Spinal cord (tissue), 10 donors: Measurements from ENCODE around the gene RAB11FIP5. TPM values are rescaled to one million over a fixed set of nuclear protein-coding genes. Genes with fewer than 3 reads are reported as not detected.

Experiments
- DNase-seq, 6 donors: peaks; one replicate each; pipeline versions ENCODE4 v3.0.0 to v3.0.0-alpha.2; 2013 to 2015; ENCODE audit warnings: low spot score in 6 of 6, low read depth in 4 of 6
- H3K27ac ChIP-seq: one replicate; pipeline ENCODE4 v1.5.1; 2013; ENCODE audit warnings: low read depth, low read length, control low read depth
- H3K27me3 ChIP-seq: one replicate; pipeline ENCODE4 v1.6.1; 2013; ENCODE audit warnings: low read length; ENCODE audit not compliant: control insufficient read depth, insufficient read depth
- H3K36me3 ChIP-seq: one replicate; pipeline ENCODE4 v1.6.1; 2013; ENCODE audit warnings: low read length; ENCODE audit not compliant: control insufficient read depth, insufficient read depth
- H3K4me1 ChIP-seq: one replicate; pipeline ENCODE4 v1.6.1; 2013; ENCODE audit warnings: low read length; ENCODE audit not compliant: control insufficient read depth, insufficient read depth
- H3K4me3 ChIP-seq: one replicate; pipeline ENCODE4 v1.5.1; 2013; ENCODE audit warnings: low read depth, low read length, control low read depth
- H3K9me3 ChIP-seq: one replicate; pipeline ENCODE4 v1.6.1; 2013; ENCODE audit warnings: low read length; ENCODE audit not compliant: control insufficient read depth, insufficient read depth
- WGBS: methylation state at CpG from one replicate; pipeline ENCODE4 v1.1.5; 2013; ENCODE audit warnings: missing lambda C conversion rate; ENCODE audit not compliant: insufficient coverage; 5-methylcytosine and 5-hydroxymethylcytosine counted together
- polyA plus RNA-seq, 2 donors: library from polyadenylated mRNA; unstranded; fragments of 120-200 nt; gene quantifications; one replicate each; pipeline ENCODE4 v1.2.1, GENCODE V29; 2013; ENCODE audit not compliant: insufficient read length in 2 of 2
- total RNA-seq, 2 donors: library from RNA; depleted of rRNA in 1 of 2; stranded (reverse); fragments of 120-200 nt in 1 of 2; fragments of >200 nt in 1 of 2; gene quantifications; one replicate each; pipeline versions ENCODE4 v1.2.3 to v1.2.4, GENCODE V29; 2013 to 2014
- donor health status: healthy.

The RAB11FIP5 gene
- total and polyA plus RNA-seq, 4 donors = 15.8 to 23.6 (median 18.8) TPM

GRCh38 chr2:73111073-73112025, 1.4 kb downstream of the RAB11FIP5 start:
- DNase-seq = peak in 1 of 6 donors; percentile 8
- WGBS = 23% methylated on average over 15 of the region's 16 CpGs
- Histone ChIP-seq H3K36me3 (peaks cover 6% of the 10 kb centered on the region), H3K4me3 (peak overlapping the region; percentile 38), H3K27me3 (no peaks in the 10 kb centered on the region), H3K4me1 (peaks cover 28% of the 10 kb centered on the region), H3K9me3 (no peaks in the 10 kb centered on the region), H3K27ac (peak overlapping the region; percentile 15)

DNA sequence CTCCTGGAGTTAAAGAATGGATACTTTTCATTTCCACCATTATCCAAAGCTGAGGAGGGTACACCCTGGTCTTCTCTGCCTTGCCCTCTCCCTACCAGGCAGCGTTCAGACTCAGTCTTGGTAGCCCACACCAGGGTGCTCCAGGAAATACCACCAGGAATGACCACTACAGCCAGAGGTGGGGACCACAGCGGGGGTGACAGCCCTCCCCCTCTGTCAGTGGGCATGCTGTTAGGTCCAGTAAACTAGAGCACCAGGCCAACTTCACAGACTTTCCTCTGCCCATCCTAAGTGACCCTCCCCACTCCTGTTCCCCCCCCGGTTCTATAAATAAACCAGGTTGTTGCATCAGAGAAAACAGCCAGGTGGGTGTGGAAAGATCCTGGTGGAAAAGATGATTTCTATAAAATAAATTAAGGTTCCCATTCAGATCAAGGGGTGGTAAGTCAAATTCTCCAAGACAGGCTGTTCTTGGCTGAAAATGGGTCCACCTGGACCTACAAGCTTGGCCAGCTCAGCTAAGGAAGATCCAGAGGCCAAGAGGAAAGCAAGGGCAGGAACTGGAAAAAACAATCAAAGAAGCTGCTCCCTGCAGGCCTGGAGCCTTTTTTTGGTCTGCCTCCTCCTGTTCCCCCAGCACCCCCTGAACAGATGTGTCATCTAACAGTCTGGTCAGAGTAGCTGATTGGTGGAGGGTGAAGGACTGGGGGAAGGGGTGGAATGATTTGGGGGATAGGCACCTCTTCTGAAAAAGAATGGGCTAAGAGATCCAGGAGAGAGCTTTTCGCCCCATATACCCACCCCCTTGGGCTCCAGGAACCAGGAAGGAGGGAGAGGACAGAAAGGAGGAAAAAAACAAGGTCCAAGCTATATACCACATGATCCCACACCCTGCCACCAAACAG, 2.3 kb downstream of the RAB11FIP5 start:
- Histone ChIP-seq H3K4me1 (peaks cover 28% of the 10 kb centered on the region), H3K27ac (no peak overlapping the region), H3K4me3 (no peak overlapping the region), H3K36me3 (peaks cover 6% of the 10 kb centered on the region), H3K27me3 (no peaks in the 10 kb centered on the region), H3K9me3 (no peaks in the 10 kb centered on the region)
- DNase-seq = no peak
- 84% methylated on average over 2 of the region's 4 CpGs for WGBS

DNA sequence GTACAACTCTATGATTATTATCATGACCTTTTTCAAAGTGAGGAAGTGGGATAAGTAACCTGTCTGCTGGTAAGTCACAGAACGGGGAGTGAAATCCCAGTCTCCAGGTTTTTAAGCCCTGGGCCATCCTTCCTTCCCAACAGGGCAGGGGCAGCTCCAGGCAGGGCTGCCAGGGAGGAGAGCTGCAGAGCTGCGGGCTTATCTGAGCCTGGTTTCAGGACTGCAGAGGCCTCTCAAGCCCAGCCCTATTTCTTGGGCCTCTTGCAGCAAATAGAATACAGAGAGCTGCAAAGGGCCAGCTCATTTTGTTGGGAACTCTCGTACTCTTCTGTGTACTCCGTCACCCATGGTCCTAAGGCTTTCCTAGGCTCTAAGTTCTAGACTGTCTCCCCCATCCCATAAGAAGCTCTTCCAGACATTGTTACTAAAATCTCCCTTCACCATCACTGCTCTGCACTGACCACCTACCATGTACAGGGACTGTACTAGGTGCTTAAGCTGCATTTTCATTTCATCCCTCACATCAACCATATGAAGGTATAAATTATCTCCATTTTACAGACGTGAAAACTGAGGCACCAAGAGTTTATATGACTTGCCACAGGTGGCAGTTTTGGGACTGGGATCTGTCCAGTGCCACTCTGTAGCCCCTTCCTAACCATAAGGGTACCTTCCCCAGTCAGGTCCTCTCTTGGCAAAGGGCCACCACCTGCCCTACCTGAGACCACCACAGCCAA, 3.1 kb downstream of the RAB11FIP5 start:
- H3K9me3 ChIP-seq = no peaks in the 10 kb centered on the region
- H3K27me3 ChIP-seq = no peaks in the 10 kb centered on the region
- no peak overlapping the region for H3K4me3 ChIP-seq
- no peak overlapping the region for H3K27ac ChIP-seq
- DNase-seq = no peak
- H3K4me1 ChIP-seq = peaks cover 28% of the 10 kb centered on the region
- H3K36me3 ChIP-seq = peaks cover 6% of the 10 kb centered on the region
- WGBS = 95% methylated on average over 5 of the region's 5 CpGs

DNA sequence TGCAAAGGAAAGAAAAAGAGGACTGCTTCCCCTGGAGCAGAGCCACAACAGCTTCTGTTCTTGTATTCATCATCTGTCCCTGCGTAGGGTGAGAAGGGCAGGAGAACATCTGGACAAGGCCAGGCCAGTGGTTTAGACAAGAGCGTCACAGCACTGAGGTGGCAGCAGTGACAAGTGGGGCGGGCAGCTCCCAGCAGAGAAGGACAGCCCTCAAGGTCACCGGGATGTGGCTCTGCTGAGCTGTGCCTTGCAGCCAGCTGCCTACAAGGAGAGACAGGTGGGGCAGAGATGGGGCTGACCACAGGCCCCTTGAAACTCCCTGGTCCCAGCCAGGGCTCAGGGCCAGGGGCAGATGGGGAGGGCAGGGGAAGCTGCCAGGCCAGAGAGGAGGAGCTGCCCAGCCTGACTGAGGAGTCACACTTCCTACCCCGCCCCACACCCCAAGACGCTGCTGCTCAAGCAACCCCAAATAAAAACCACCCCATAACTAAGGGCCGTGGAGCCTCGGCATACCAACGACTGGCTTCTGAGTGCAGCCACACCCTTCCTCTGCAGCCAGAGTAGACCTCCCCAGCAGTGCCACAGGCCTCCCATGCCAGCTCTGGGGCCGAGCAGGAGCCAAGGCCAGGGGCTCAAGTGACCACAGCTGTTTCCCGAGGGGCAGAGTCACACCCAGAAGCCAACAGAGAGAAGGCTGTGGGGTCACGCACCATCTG, 5.4 kb downstream of the RAB11FIP5 start:
- no peak overlapping the region for H3K4me3 ChIP-seq
- no peaks in the 10 kb centered on the region for H3K27me3 ChIP-seq
- peaks cover 6% of the 10 kb centered on the region for H3K36me3 ChIP-seq
- peaks cover 32% of the 10 kb centered on the region for H3K4me1 ChIP-seq
- H3K9me3 ChIP-seq = no peaks in the 10 kb centered on the region
- no peak for DNase-seq
- WGBS = 73% methylated on average over 11 of the region's 12 CpGs
- no peak overlapping the region for H3K27ac ChIP-seq

DNA sequence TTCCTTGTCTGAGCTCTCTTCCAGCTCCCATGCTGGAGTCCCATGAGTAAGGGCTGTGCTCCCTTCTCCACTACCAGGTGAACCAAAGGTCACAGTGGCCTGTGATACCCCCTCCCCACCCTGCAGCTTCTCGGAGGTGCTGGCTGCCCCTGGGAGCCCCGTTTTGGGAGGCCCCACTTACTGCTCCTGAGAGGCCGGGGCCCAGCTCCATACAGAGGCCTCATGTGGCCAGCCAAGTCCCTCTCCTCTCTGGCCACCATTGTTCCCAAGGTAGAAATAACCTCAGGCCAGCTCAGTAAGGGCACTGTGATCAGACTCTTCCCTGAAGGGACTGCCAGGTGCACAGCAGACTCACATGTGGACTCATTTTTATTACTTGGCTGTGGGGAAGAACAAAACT, 6.0 kb downstream of the RAB11FIP5 start:
- Histone ChIP-seq H3K36me3 (peaks cover 6% of the 10 kb centered on the region), H3K27ac (no peak overlapping the region), H3K27me3 (no peaks in the 10 kb centered on the region), H3K4me1 (peaks cover 28% of the 10 kb centered on the region), H3K9me3 (no peaks in the 10 kb centered on the region), H3K4me3 (no peak overlapping the region)
- no peak for DNase-seq
- WGBS = 83% methylated on average over 3 of the region's 3 CpGs

DNA sequence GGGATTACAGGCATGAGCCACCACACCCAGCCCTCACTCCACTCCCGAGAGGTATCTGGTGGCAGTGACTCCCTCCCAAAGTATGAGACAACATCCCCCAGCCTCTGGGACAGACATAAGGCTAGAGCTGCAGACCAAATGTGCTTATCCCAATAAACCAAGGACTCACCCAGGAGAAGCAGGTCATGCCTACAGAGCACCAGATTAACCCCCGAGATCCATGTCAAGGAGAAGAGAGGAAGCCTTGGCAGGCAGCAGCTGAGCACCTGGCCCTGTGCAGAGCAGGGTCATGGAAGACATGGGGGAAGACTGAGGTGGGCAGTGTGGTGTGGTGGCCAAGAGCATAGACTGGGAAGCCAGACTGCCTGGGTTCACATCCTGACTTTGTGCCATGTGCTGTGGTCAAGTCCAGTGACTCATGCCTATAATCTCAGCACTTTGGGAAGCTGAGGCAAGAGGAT, 7.2 kb downstream of the RAB11FIP5 start:
- Histone ChIP-seq H3K4me1 (peaks cover 15% of the 10 kb centered on the region), H3K9me3 (no peaks in the 10 kb centered on the region), H3K27ac (no peak overlapping the region), H3K4me3 (no peak overlapping the region), H3K27me3 (no peaks in the 10 kb centered on the region), H3K36me3 (peaks cover 8% of the 10 kb centered on the region)
- no peak for DNase-seq
- 100% methylated on average over 2 of the region's 2 CpGs for WGBS

DNA sequence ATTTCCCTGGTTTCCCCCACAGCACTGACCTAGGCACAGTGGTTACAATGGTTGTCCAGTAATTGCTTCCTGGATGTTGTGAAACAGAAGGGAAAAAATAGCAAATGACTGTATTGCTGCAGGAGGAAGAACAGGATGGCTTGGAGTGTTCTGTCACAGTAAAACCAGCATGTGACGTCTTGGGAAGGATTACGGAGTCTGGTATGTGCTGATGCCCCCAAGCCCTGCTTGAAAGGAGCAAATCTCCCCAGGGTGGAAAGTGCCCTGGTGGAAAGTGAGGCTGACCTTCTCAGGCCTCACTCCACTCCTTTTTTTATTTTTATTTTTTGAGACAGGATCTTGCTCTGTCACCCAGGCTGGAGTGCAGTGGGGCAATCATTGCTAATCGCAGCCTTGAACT, 7.8 kb downstream of the RAB11FIP5 start:
- Histone ChIP-seq H3K27ac (no peak overlapping the region), H3K9me3 (no peaks in the 10 kb centered on the region), H3K4me1 (peaks cover 14% of the 10 kb centered on the region), H3K27me3 (no peaks in the 10 kb centered on the region), H3K36me3 (peaks cover 8% of the 10 kb centered on the region), H3K4me3 (no peak overlapping the region)
- 96% methylated on average over 3 of the region's 3 CpGs for WGBS
- DNase-seq = no peak

DNA sequence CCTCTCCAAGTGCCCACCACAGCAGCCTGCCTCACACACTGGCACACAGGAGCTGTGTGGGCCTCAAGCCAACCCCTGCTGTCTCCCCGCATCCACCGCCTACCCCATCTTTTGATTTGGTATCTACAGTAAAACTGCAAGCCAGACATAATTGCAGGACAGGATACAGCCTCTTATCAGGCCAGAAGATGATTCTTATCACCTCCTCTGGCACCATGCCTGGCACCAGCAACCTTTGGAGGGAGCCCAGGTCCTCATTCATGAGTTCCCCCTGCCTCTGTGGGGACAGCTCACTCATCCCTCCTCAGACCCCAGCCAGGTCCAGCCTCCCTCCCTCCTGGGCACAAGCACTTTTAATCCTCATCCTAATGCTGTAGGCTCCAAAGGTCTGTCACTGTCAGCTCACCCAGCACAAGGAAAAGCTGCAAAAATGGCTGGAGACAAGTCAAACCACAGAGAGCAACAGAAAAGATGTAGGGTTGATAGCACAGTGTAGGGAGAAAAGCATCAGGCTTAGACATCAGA, 9.7 kb downstream of the RAB11FIP5 start:
- no peak overlapping the region for H3K4me3 ChIP-seq
- H3K4me1 ChIP-seq = peaks cover 14% of the 10 kb centered on the region
- no peaks in the 10 kb centered on the region for H3K9me3 ChIP-seq
- peaks cover 5% of the 10 kb centered on the region for H3K36me3 ChIP-seq
- H3K27ac ChIP-seq = no peak overlapping the region
- no peaks in the 10 kb centered on the region for H3K27me3 ChIP-seq
- 67% methylated on average over 2 of the region's 2 CpGs for WGBS
- no peak for DNase-seq
